Effector memory CD8-positive, alpha-beta T cell (primary cell): ENCODE results near the gene MMRN2.
"Not testable (repeated sequence)": the region's sequence is repeated elsewhere in the genome, so short reads cannot be mapped to it uniquely, and the experiment has no call there.

Source experiments
- ATAC-seq: fragments of 150-1000 bp; cut with Tn5 transposase; replicated peaks from 2 replicates; pipeline ENCODE4 v1.10.0; 2021; ENCODE audit warnings: mild to moderate bottlenecking, moderate library complexity
- DNase-seq, 3 experiments: peaks; one replicate each; pipeline ENCODE4 v3.0.0; 2021
- H3K27ac Mint-ChIP-seq, 2 donors: one replicate each; pipeline ENCODE4 v1.8.0; 2022; ENCODE audit warnings: mild to moderate bottlenecking in 2 of 2, mixed read lengths in 2 of 2, moderate library complexity in 2 of 2
- H3K27me3 Mint-ChIP-seq, 2 donors: one replicate each; pipeline ENCODE4 v1.8.0; 2022; ENCODE audit warnings: mixed read lengths in 2 of 2
- H3K36me3 Mint-ChIP-seq: one replicate; pipeline ENCODE4 v1.8.0; 2022; ENCODE audit warnings: mild to moderate bottlenecking, moderate library complexity, mixed read lengths; ENCODE audit not compliant: insufficient read depth
- H3K4me1 Mint-ChIP-seq, 2 donors: one replicate each; pipeline ENCODE4 v1.8.0; 2022; ENCODE audit warnings: low read depth in 2 of 2, mixed read lengths in 2 of 2
- H3K4me3 Mint-ChIP-seq, 2 donors: one replicate each; pipeline ENCODE4 v1.8.0; 2022; ENCODE audit warnings: mild to moderate bottlenecking in 2 of 2, mixed read lengths in 2 of 2, moderate library complexity in 2 of 2
- H3K9me3 Mint-ChIP-seq, 2 donors: one replicate each; pipeline ENCODE4 v1.8.0; 2022; ENCODE audit warnings: mixed read lengths in 2 of 2

The MMRN2 gene

DNA sequence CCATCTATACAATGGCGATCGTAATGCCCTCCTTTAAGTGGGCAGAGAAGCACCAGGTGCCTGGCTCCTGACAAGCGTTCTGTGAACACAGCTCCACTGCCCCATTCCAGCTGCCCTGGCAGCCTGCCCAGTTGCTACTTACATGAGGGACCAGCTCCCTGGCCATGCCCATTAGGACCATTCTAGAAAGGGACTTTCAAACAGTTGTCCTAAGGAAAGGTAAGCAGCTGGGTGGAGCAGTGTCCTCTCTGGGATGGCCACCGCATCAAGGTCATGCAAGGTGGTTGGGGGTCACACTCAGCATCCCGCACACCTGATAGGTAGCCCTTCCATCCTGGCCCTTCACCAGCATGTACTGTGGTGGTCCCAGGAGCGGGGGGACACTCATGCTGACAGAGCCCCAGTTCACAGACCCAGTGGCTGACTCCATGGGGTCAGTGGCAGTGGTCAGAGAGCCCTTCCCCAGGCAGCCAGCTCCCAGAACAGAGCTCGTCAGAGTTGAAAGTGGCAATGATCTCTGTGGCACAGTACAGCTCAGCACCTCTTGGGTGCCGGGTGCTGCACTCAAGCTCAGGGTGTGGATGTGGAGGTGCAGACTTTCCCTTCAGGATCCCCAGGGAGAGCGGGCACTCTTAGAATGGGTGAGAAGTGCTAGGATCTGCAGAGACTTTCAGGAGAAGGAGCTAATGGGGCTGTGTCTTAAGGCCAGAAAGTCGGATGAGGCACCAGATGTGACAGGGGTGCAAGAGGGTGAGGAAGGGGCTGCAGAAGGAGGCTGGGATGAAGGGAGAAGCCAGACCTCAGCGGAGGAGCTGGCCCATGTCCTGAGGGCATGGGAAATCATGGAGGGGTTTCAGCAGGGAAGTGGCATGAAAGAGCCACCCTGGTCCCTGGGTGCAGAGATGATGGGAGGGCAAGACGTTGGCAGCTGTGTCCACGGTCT is 10.9 kb downstream of the MMRN2 start:
- H3K36me3 Mint-ChIP-seq: no peaks in the 10 kb centered on the region
- ATAC-seq: no peak
- H3K4me1 Mint-ChIP-seq: peaks cover 4 to 5% of the 10 kb centered on the region in 2 donors
- H3K27me3 Mint-ChIP-seq: peaks cover 7 to 12% of the 10 kb centered on the region in 2 donors
- no peak overlapping the region for H3K27ac Mint-ChIP-seq
- no peak overlapping the region for H3K4me3 Mint-ChIP-seq
- no peak for DNase-seq
- H3K9me3 Mint-ChIP-seq: no peaks in the 10 kb centered on the region

DNA sequence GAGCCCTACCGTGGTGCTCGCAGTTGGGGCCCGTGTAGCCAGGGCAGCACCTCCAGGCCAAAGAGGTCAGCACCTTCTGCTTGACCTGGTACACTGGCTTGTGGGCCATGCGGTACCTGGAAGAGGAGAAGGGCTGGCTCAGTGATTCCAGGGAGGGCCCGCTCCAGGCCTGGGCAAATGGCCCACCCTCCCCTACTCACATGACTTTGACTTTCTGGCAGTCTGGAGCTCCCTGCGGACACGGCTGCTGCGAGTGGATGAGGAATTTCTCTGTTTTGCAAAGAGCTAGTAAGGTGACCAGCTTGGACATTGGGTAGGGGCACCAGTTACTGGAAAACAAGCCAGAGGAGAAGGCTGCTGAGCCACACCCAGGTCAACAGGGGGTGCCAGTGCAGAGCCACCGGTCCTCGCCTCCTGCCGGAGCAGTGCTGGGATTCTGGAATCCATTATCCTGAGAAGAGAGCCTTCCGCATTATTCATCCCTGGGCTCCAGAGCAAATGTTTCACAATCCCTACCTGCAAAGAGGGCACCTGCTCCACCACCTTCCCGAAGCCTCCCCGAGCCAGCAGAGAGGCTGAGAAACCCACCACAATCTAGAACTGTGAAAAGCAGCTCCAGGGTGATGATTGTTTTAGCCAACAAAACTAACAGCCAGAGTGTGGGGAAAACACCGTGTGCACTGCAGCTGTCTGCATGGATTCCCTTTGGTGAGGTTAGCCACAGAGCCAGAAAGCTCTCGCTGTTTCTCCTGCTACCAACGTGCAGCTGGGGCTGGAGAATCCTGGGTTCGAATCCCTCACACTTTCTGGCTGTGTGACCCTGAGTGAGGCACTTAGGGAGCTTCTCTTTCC is 11.8 kb downstream of the MMRN2 start:
- H3K9me3 Mint-ChIP-seq: no peaks in the 10 kb centered on the region
- DNase-seq: no peak
- peaks cover 3 to 4% of the 10 kb centered on the region in 2 donors for H3K4me1 Mint-ChIP-seq
- H3K36me3 Mint-ChIP-seq: no peaks in the 10 kb centered on the region
- no peak overlapping the region for H3K27ac Mint-ChIP-seq
- ATAC-seq: no peak
- no peak overlapping the region for H3K4me3 Mint-ChIP-seq
- H3K27me3 Mint-ChIP-seq: peaks cover 7 to 12% of the 10 kb centered on the region in 2 donors

DNA sequence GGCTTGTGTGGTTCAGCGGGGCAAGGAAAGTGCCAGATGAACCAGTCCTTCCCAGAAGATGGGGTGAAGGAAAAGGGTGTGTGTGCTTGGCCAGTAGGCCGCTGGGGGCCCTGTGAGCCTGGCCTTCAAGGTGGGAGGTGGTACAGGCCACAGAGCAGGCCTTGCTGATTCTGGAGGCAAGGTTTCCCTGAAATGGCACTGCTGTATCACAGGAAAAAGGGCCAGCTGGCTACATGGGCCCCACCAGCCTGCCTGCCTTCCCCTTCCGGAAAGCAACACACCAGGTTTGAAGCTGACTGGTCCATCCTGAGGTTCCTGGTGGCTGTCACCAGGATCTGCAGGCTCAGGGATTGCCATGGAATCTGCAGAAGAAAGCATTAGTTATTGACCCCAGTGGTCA is 12.5 kb downstream of the MMRN2 start:
- ATAC-seq: no peak
- DNase-seq: no peak
- no peak overlapping the region for H3K27ac Mint-ChIP-seq
- no peak overlapping the region for H3K4me3 Mint-ChIP-seq
- no peaks in the 10 kb centered on the region for H3K4me1 Mint-ChIP-seq
- H3K9me3 Mint-ChIP-seq: no peaks in the 10 kb centered on the region
- peaks cover 7 to 12% of the 10 kb centered on the region in 2 donors for H3K27me3 Mint-ChIP-seq
- peaks cover 3% of the 10 kb centered on the region for H3K36me3 Mint-ChIP-seq

DNA sequence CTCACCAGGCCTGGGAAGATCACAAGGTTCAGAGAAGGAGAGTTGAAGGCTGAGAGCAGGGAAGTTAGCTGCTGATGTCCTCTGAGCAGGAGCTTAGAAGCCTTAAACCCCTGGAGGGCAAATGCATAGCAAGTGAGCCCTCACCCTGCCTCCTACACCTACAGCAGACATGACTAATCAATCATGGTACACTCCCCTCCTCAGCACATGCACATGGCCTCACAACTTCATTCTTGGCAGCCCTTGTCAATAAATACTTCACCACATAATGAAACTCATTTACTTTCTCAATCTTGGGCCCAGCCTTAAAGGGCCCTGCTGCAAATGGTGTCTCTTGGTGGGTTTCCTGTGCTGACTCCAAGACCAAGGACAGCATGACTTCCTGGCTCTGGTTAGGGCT is 12.9 kb downstream of the MMRN2 start:
- no peak overlapping the region for H3K27ac Mint-ChIP-seq
- no peaks in the 10 kb centered on the region for H3K9me3 Mint-ChIP-seq

DNA sequence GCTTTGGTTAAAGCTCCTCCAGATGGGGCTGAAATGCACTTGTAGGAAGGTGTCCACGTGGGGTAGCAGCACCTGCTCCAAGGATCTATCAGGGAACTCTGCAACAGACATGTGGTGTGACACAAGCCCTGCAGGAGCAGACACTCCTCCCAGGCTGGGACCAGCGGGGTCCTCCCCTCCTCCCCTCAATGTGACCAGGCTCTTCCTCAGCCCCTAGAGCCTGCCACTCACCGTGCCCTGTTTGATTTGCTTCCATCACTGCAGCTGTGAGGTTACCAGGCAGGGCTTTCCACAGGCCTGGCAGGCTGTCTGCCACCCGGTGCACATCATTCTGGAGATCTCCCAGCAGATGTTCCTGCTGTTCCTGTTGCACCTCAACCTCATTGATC is 13.4 kb downstream of the MMRN2 start:
- Mint-ChIP-seq H3K36me3 (peaks cover 12% of the 10 kb centered on the region), H3K4me1 (peaks cover 0 to 2% of the 10 kb centered on the region in 2 donors), H3K9me3 (no peaks in the 10 kb centered on the region), H3K4me3 (no peak overlapping the region), H3K27ac (no peak overlapping the region), H3K27me3 (peaks cover 7 to 12% of the 10 kb centered on the region in 2 donors)
- DNase-seq (no peak), ATAC-seq (no peak)

More for the DNA sequence above, 12.9 kb downstream of the MMRN2 start:
- Mint-ChIP-seq H3K4me3 (no peak overlapping the region), H3K4me1 (peaks cover 0 to 2% of the 10 kb centered on the region in 2 donors), H3K36me3 (peaks cover 8% of the 10 kb centered on the region), H3K27me3 (peaks cover 7 to 12% of the 10 kb centered on the region in 2 donors)
- no peak for DNase-seq
- ATAC-seq: no peak

DNA sequence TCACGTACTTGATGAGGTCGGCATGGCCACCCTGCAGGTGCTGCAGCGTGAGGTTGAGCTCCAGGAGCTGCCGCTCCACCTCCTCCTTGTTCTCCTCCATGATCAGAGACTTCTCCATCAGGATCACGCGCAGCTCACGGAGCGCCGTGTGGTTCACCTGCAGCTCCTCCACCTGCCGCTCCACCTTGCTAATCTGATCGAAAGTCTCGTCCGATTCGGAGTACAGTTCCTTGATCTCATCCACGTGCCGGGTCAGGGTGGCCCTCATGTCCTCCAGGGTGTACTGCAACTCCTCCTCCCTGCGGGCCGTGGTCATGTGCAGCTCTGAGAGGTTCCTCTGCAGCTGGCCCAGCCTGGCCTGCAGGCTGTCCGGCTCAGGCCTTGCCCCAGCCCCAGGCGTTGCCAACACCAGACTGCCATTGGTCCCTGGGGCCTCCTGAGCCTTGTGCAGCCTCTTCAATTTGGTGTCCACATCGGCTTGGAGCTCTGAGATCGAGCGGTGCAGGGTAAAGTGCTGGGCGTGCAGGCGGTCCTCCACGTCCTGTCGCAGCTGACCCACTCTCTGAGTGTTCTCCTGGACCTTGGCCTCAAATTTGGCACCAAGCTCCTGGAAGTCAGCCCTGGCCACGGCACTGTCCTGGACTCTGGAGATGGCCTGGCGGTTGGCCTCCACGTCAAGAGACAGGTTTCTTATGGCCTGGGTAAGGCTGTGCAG is 13.9 kb downstream of the MMRN2 start:
- H3K27me3 Mint-ChIP-seq: peaks cover 7 to 12% of the 10 kb centered on the region in 2 donors
- ATAC-seq: no peak
- no peak overlapping the region for H3K4me3 Mint-ChIP-seq
- H3K27ac Mint-ChIP-seq: no peak overlapping the region
- peaks cover 15% of the 10 kb centered on the region for H3K36me3 Mint-ChIP-seq
- no peak for DNase-seq
- peaks cover 0 to 2% of the 10 kb centered on the region in 2 donors for H3K4me1 Mint-ChIP-seq
- H3K9me3 Mint-ChIP-seq: no peaks in the 10 kb centered on the region

DNA sequence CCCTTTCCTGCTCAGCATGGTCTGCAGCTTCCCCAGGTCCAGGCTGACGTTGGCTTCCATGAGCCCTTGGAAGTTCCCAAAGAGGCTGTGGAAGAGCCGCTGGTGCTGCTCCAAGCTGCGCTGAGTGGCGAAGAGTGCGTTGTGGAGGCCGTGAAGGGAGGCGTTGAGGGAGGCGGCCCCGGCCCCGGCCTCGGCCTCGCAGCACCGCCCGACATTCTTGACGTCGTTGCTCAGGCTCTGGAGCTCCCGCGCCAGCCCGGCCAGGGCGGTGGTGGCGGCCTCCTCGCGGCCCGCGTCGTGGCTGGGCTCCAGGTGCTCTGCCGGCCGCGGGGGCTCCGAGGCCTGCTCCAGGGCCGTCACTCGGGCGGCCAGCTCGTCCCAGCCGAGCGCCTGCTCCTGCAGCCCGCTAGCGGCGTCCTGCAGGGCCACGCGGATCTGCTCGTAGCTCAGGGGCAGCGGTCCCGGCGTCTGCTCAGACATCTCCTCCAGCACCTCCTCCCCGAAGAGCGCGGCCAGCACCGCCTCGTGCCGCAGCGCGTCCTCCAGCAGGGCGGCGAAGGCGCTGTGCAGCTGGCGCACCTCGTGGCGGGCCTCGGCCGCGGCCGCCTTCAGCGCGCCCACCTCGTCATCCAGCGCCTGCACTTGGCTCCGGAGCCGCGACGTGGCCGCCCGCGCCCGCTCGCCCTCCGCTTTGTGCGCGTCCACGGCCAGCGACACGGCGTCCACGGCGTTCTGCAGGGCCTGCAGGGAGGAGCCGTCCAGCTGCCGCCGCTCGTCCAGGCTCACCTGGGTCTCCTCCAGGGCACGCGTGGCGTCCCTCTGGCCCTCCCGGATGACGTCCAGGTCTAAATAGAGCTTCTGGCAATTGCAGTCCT is 14.7 kb downstream of the MMRN2 start:
- H3K27ac Mint-ChIP-seq: no peak overlapping the region
- H3K4me1 Mint-ChIP-seq: peaks cover 0 to 2% of the 10 kb centered on the region in 2 donors
- peaks cover 7 to 12% of the 10 kb centered on the region in 2 donors for H3K27me3 Mint-ChIP-seq
- DNase-seq (no peak), ATAC-seq (no peak)
- H3K9me3 Mint-ChIP-seq: no peaks in the 10 kb centered on the region
- no peak overlapping the region for H3K4me3 Mint-ChIP-seq
- peaks cover 15% of the 10 kb centered on the region for H3K36me3 Mint-ChIP-seq

DNA sequence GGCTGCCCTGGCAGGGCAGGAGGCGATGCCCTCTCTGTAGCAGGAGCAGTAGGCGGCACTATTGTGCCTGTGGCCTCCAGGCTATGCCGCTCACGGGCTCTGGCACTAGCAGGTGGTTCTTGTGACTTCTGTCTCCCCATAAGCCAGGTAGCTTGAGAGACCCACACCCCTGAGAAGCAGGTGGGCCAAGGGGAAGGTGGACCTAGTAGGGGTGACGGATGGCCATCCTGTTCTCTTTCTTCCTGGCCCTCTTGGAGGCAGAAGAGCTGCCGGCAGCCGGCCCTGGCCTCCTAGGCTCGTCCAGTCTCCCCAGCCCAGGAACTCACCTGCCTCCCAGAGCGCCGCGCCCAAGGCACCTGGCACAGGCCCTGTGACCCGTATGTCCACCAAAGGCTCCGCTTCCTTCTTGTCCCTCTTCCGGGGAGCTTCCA is 15.4 kb downstream of the MMRN2 start:
- peaks cover 15% of the 10 kb centered on the region for H3K36me3 Mint-ChIP-seq
- H3K4me1 Mint-ChIP-seq: peaks cover 0 to 2% of the 10 kb centered on the region in 2 donors
- ATAC-seq (no peak), DNase-seq (no peak)
- H3K4me3 Mint-ChIP-seq: no peak overlapping the region
- H3K9me3 Mint-ChIP-seq: no peaks in the 10 kb centered on the region
- no peak overlapping the region for H3K27ac Mint-ChIP-seq
- H3K27me3 Mint-ChIP-seq: peaks cover 7 to 9% of the 10 kb centered on the region in 2 donors

DNA sequence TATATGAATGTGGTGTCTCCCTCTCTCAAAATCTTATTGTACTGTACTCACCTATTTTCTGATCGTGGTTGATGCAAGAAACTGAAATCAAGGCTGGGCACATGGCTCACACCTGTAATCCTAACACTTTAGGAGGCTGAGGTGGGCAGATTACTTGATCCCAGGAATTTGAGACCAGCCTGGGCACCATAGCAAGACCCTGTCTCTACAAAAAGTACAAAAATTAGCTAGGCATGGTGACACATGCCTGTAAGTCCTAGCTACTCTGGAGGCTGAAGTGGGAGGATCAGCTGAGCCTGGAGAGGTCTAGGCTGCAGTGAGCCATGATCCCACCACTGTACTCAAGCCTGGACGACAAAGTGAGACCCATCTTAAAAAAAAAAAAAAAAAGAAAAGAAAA is 16.0 kb downstream of the MMRN2 start:
- no peak for ATAC-seq

DNA sequence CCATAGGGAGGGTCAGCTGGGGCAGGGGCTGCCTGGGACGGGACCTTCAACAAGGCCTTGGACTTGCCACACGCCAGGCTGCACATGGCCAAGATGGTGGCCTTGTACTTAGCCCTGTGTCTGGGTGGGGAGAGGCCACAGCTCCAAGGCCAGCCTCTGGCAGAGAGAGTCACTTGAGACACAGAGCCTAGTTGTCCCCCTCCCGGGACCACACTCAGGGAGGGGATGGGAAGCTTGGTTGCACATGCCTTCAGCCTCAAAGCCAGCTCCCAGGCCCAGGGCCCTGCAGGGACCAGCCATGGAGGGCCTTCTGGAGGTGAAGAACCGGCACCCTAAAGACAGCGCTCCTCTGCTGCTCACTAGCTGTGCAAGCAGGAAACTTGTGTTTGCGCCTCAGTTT is 16.7 kb downstream of the MMRN2 start:
- Mint-ChIP-seq H3K4me1 (peaks cover 0 to 2% of the 10 kb centered on the region in 2 donors), H3K27ac (no peak overlapping the region), H3K4me3 (no peak overlapping the region), H3K27me3 (no peaks in the 10 kb centered on the region), H3K36me3 (peaks cover 15% of the 10 kb centered on the region), H3K9me3 (no peaks in the 10 kb centered on the region)
- ATAC-seq: no peak
- DNase-seq: no peak

More for the DNA sequence above, 16.0 kb downstream of the MMRN2 start:
- Mint-ChIP-seq H3K27ac (no peak overlapping the region), H3K36me3 (peaks cover 15% of the 10 kb centered on the region), H3K4me3 (no peak overlapping the region), H3K27me3 (peaks cover under 1 to 4% of the 10 kb centered on the region in 2 donors), H3K4me1 (peaks cover 0 to 2% of the 10 kb centered on the region in 2 donors), H3K9me3 (no peaks in the 10 kb centered on the region)
- DNase-seq: no peak

DNA sequence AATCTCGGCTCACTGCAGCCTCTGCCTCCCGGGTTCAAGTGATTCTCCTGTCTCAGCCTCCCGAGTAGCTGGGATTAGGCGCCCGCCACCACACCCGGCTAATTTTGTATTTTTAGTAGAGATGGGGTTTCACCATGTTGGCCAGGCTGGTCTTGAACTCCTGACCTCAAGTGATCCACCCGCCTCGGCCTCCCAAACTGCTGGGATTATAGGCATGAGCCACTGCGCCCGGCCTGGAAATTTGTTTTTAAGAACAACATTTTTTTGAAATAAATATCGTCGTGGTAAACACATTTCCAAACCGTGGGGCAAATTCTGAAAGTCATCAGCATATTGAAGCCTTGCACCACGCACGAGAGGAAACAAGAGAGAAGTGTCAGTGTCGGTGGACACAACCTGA is 17.3 kb downstream of the MMRN2 start:
- H3K4me1 Mint-ChIP-seq, ATAC-seq, H3K9me3 Mint-ChIP-seq, H3K27me3 Mint-ChIP-seq, DNase-seq: not testable (repeated sequence)
- Mint-ChIP-seq H3K36me3 (peaks cover 15% of the 10 kb centered on the region), H3K27ac (peak overlapping the region in 1 of 2 donors; percentile 67), H3K4me3 (peak overlapping the region; percentile 59 to 70)

DNA sequence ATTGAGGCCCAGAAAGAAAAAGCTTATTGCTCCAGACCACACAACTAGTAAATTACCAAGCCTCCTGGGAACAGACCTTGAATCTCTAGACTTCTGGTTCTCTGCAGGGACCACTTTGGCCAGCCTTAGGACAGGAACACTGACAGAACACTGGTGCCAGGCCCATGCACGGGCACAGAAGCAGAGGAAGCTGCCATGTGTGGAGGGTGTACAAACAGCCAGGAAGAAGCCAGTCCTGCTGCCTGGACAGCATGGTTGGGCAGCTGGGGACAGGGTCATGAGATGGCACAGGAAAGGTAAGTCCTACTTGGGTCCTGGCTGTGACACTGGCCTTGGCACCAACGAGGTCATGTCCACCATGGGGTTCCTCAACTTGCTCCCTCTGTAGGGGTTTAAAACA is 19.2 kb downstream of the MMRN2 start:
- no peak overlapping the region for H3K4me3 Mint-ChIP-seq
- H3K9me3 Mint-ChIP-seq: no peaks in the 10 kb centered on the region
- H3K27ac Mint-ChIP-seq: no peak overlapping the region
- H3K36me3 Mint-ChIP-seq: peaks cover 15% of the 10 kb centered on the region
- ATAC-seq: no peak
- DNase-seq: no peak
- H3K4me1 Mint-ChIP-seq: peaks cover 0 to 2% of the 10 kb centered on the region in 2 donors
- H3K27me3 Mint-ChIP-seq: no peaks in the 10 kb centered on the region
